Adrenal gland (tissue), 5 donors: Measurements from ENCODE around the gene NT5C1B.

ENCODE experiments used
- CTCF ChIP-seq, 6 experiments: fragments of 450-650 bp in 4 of 6; fragments of 200-600 bp in 2 of 6; sonication (generic) in 1 of 6; IDR thresholded peaks; 1 replicate in 5 of 6; 2 replicates in 1 of 6; pipeline versions ENCODE4 v1.5.1 to v1.8.0; 2016 to 2021; ENCODE audit warnings: antibody characterized with exemption in 6 of 6, mild to moderate bottlenecking in 2 of 6, moderate library complexity in 1 of 6
- POLR2A ChIP-seq, 2 donors: fragments of 450-650 bp; IDR thresholded peaks; one replicate each; pipeline ENCODE4 v1.6.1; 2017; ENCODE audit warnings: antibody characterized with exemption in 2 of 2, mild to moderate bottlenecking in 2 of 2, moderate library complexity in 1 of 2
- donor health status: DM: no; HTN: no; CAD: no.

- TF ChIP-seq CTCF (IDR thresholded peaks at IDR 0.05) (no peak), POLR2A (IDR thresholded peaks at IDR 0.05) (no peak)
Measured at GRCh38 chr2:18588049-18588448, 1.3 kb downstream of the NT5C1B start.
